Inferior parietal cortex (tissue), 1 donor: ENCODE results near the gene NEUROD1.
A peak's percentile ranks its signal among the peaks of the same experiment; 100 is the strongest.
"Not testable (repeated sequence)": the region's sequence is repeated elsewhere in the genome, so short reads cannot be mapped to it uniquely, and the experiment has no call there.

ENCODE experiments used
- DNase-seq: peaks from one replicate; pipeline ENCODE4 v3.0.0-alpha.2; 2016; ENCODE audit errors: extremely low spot score

NEUROD1 gene

DNA sequence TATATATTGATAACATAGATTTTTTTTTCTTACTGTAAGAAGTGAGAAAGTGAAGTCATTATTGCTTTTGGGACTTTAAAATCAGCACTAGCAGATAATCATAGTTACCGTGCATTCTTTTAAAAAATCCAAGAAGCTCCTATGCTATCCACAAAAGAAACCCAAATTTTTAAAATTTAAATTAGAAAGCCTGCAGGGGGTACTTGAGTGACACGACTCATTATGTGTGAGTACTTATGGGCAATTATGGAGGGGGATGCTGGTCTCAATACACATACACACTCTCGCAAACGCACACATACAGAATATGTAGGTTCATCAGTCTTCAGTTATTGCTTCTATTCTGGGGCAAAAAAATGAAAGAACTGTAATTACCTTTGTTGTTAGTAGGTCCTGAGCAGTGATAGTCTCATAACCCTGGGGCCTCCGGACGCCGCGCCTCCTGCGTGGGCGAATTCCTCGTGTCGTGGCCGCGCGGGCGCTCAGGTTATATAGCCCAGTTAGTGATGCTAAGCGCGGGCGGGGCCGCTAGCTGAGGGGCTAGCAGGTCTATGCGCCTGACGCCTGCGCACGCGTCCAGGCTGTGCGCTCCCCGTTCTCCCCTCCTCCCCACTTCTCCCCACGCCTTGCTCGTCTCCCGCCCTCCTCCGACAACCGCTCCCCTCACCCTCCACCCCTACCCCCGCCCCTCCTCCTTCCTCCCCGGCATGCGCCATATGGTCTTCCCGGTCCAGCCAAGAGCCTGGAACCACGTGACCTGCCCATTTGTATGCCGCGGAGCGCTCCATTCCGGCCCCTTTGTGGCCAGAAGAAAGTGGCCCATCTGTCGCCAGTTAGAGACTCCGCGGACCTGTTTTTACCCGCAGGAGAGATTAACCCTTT lies at the start of gene NEUROD1:
Gene NEUROD1, minus strand, starts transcription at position 463 of the 882 bp plus-strand sequence. CDS start 1,657 bp downstream, outside the sequence.
- DNase-seq: no peak

DNA sequence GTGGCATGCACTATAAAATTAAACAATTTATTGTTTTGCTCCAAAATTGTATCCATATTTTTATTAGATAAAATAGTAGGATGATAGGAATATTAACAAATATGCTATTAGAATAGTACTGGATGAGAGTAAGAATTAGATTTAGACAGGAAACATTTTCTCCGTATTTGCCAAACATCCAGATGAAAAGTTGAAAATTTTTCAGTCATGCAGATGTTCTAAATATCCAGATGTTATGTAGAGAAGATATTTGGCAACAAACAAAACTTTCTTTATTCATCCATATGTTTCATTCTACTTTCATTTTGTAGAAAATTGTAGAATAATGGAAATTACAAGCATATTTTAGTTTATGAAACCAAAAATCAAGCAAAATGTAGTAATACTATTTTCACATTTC lies 45.2 kb upstream of the NEUROD1 start:
- DNase-seq: no peak

DNA sequence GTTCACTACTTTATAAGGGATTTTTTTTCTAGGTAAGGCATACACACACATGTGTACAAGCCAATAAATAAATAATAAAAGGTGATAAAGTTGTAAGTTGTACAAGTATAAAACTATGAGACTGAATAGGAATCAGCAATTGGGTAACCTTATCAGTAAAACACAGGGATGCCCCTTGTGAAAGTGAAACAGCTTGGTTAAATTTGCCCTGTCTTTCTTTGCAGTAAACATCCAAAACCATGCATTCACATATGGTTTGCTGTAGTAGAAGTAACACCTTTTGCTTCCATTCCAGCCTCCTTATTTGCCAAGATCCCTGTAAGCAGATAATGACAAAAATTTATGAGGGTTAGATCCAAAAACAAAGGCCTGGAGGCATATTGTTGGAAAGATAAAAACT lies 44.3 kb upstream of the NEUROD1 start:
- no peak for DNase-seq

DNA sequence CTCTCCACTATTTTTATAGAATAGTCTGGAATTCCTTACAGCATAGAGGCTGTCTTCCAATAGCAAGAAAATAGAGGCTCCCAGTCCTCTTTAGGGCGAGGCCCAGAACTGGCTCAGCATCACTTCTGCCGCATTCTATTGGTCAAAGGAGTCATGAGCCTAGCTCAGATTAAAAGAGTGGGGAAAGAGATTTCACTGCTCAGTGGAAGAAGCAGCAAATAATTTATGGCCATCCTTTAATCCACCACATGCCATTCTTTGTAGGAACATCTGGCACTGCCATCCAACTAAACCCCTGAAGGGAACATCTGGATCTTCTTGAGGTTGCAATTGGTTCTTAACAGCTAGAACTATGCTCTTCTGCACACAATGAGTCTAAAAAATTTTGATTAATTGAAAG lies 43.4 kb upstream of the NEUROD1 start:
- DNase-seq: no peak

DNA sequence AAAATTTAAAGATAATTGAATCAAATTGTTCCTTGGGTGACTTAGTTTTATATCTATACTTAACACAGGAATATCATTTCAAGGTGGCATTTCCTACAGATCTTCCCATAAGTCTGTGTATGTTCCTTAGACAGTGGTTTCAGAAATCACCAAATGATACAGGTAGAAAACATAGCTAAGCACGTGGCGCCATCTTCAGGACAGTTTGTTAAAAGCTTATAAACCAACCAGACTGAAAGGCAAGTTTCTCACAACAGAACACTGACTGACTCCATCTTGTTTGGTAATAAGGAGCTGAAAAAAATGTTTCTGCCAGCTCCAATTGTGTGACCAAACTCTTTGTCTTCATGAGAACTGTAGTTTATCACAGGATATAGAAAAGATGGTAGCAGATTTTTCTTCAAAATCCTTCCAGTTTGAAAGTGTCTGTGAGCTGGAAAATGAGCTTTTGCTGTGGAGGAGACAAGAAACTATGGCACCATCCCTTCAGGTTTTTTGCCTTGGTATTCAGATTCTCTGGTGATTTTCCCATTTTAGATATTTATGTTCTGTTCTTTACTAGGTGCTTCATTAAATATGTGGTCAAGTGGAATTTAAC lies 34.8 kb upstream of the NEUROD1 start:
- DNase-seq: peak; percentile 96

DNA sequence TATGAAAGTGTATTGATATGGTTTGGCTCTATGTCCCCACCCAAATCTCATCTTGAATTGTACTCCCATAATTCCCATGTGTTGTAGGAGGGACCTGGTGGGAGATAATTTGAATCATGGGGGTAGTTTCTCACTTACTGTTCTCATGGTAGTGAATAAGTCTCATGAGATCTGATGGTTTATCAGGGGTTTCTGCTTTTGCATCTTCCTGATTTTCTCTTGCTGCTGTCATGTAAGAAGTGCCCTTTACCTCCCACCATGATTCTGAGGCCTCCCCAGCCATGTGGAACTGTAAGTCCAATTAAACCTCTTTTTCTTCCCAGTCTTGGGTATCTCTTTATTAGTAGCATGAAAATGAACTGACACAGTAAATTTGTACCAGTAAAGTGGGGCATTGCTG lies 30.7 kb upstream of the NEUROD1 start:
- DNase-seq: not testable (repeated sequence)

DNA sequence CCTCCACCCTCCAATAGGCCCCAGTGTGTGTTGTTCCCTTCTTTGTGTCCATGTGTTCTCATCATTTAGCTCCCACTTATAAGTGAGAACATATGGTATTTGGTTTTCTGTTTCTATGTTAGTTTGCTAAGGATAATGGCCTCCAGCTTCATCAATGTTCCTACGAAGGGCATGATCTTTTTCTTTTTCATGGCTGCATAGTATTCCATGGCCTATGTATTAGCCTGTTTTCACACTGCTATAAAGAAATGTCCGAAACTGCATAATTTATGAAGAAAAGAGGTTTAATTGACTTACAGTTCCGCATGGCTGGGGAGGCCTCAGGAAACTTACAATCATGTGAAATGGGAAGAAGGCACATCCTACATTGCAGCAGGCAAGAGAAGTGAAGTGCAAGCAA lies 22.2 kb upstream of the NEUROD1 start:
- not testable (repeated sequence) for DNase-seq

DNA sequence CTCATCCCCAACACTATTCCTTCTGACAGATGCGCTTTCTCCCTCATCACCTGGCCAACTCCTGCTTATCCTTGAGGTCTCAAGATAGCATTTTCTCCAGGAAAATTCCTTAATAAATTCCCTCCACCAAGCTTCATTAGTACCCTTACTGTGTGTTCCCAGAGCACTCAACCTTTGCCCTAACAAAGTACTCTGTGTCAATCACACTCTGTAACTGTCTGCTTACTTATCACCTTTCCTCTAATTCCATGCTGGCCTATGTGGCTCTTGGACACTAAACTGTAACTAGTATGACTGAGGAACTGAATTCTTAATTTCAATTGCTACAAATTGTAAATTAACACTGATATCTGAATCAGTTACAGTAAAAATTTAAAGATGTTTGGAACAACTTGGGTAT lies 17.9 kb upstream of the NEUROD1 start:
- no peak for DNase-seq

DNA sequence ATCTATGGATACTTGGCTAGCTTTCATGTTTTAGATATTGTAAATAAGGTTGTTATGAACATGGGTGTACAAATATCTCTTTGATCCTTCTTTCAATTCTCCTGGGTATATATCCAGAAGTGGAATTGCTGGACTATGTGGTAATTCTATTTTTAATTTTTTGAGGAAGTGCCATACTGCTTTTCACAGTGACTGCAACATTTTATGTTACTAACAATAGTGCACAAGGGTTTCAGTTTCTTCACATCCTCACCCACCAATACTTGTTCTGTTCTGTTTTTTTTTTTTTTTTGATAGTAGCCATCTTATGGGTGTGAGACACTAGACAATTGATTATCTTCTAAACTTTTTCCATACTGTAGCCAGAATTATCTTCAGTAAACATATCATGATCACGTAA lies 17.3 kb upstream of the NEUROD1 start:
- no peak for DNase-seq

DNA sequence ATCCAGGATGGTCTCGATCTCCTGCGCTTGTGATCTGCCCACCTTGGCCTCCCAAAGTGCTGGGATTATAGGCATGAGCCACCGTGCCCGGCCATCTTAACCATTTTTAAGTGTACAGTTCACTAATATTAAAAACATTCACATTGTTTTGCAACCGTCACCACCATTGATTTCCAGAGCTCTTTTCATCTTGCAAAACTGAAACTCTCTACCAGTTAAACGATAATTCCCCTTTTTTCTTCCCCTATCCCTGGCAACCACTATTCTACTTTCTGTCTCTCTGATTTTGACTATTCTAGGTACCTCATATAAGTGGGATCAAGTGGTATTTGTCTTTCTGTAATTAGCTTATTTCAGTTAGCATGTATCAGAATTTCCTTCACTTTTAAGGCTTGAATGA lies 16.8 kb upstream of the NEUROD1 start:
- no peak for DNase-seq

DNA sequence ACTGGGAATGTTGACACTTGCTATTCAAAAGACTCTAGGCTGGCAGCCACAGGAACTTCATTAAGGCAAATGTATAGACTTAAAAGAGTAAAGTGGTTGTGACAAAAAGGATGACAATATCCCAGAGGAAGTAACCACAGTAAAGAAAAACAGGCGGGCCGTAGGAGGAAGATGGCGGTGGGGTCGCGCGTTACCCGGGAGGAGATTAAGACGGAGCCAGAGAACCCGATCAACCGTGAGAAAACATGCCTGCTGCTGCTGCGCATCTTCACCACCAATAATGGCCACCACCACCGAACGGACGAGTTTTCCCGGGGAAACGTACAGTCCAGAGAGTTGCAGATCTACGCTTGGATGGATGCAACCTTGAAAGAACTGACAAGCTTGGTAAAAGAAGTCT lies 14.0 kb upstream of the NEUROD1 start:
- no peak for DNase-seq

DNA sequence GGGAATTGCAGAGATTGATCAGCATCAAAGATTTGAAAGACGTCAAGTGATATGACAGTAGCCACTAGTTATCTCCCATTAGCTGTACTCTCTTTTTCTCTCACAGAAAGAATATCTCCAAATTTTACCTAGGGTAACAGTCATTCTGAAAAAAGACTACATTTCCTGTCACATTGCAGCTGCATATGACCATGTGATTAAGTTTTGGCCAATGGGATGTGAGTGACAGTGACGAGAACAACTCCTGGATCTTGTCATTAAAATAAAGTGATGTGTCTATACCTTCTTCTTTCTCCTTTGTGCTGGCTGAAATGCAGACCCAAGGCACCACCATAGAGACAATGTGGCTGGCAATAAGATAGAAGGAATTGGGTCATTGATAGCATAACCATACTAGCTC lies 10.5 kb upstream of the NEUROD1 start:
- no peak for DNase-seq

DNA sequence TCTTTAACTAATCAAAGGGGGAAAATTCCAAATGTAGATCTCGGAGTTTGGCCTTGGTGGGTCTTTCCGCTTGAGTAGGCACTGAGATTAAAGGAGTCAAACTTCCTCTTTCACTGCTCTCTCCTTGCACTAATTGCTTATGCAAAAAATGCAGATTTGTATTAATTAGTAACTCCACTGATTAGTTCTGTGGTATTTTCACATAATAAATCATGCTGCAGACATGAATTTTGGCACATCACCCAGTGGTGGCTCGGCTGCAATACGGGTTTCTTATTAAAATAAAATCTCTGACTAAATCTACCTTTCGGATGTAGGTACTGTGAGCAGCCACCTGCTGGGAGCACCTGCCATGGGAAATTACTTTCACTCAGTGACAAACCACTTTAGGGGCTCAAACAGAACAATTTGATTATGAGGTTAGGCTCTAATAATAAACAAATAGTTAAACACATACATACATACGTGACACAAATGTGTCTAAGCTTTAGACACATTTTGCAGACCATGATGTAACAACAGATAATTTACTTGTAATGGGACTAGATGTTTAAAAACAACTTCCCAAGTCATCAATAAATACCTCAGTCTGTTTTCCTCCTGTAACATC lies 6.4 kb upstream of the NEUROD1 start:
- no peak for DNase-seq

DNA sequence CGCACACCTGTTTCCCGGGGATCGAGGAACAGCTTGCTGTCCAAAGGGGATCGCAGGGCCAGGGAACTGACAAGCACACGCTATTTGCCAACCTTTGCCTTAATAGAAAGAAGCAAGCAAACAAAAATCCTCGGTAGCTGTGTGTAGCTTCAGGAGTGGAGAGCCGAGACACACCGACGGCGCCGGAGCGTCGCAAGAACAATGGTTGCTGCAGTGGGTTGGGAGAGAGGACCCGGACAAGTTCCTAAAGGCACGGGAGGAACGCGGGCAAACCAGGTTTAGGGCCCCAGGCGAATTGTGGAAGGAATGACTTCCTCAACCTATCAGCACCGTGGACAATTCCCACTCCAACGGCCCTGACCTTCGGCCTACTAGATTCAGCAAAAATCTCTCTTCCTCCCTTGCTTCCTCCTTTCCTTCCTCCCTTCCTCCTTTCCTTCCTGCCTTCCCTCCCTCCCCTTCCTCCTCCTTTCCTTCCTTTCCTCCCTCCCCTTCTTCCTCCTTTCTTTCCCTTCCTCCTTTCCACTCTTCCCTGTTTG lies 4.9 kb upstream of the NEUROD1 start:
- DNase-seq: no peak

DNA sequence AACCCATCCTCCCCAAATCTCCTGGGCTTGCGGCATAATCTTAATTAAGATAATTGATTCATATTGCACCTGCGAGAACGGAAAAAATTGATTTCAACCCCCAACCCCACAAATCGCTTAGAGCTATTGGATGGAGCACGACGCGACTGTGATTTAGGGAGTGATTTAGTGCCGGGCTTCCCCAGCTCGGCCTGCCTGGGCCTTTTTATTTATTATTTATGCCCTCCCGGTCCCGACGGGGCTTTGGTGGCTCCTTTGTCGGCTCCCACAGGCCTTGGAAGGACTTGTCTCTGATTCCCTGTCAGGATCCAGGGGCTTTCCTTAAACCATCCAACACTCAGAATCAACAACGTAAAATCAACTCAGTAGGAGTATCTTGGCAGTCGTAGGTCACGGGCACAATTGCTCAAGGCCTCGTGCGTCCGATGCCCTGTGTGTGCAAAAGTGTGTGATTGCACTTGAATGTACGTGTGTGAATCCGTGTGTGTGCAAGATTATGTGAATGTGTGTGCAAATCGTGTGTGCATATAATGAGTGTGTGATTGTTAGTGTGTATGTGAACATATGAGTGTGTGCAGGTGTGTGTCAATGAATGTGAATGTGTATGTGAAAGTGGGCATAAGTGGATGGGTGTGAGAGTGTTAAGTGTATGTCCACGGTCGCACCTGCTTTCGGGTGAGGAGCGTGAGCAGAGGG lies 4.3 kb upstream of the NEUROD1 start:
- DNase-seq: no peak

DNA sequence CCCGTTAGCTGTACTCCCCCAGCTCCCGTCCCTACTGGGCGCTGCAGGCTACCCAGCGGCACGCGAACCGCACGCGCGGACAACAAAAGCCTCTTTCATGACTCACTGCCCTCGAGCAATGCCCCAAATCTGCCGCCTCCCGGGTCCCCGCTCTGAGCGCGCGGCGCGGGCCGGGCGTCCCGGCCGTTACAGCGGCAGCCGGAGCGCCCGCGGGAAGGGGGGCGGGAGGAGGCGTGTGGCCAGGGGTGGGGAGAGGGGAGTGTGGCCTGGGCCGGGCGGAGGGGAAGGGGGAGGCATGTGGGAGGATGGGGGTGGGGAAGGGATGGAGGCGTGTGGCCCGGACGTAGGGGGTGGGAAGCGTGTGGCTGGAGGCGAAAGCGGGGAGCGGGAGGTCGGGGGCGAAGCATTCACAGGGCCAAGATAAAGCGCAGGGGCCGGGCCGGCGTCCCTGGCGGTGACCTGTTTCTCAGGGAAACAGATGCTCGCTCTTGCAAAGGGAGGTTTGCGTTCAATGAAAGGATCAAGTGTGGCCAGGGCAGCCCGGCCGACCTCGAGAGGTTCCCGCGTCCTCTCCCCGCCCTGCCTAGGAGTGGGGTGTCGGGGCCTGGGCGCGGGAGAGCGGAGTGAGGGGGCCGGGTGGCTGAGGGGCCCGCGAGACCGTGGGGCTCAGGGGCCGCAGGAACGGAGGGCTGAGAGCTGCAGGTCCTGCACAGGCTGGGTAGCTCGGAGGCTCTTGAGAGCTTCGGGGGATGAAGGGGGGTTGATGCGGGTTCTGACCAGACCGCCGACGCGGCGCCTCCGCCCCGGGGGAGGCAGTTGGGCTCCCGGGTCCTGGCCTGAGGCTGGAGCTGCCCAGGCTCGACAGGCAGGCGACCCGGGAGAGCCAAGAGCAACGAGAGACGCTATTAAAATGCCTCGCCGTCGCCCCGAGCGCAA lies 3.5 kb upstream of the NEUROD1 start:
- no peak for DNase-seq

DNA sequence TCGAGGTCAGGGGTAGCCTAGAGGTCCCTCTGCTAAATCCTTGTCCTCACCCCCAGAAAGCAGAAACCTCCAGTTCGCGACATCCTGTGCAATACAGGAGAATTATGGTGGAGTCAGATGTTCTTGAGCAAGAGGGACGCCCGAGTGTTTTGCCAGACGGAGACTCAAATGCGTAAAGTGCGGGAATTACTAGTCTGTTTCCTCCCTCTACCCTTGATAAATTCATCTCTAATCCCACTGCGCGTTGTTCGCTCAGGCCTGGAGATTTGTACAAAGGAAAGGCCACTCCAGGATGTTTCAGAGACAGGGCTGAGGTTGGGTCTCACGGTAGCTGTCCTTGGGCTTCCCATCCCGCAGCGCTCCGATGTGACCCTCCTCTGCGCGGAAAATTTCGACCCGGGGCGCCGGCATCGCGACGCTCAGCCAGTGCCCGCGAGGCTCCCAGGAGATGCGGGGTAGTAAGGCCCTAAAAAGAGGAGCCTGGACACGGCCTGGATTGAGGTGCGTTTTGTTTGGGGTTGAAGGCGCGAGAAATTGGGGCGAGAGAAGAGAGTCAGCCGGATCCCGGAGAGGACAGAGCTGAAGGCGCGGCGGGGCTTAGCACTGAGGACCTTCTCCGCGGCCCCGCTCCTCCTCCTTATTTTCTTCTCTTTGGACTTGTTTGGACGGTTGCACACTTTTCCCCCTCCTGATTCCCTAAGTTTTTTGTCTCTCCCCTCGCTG lies 2.6 kb upstream of the NEUROD1 start:
- DNase-seq: no peak

DNA sequence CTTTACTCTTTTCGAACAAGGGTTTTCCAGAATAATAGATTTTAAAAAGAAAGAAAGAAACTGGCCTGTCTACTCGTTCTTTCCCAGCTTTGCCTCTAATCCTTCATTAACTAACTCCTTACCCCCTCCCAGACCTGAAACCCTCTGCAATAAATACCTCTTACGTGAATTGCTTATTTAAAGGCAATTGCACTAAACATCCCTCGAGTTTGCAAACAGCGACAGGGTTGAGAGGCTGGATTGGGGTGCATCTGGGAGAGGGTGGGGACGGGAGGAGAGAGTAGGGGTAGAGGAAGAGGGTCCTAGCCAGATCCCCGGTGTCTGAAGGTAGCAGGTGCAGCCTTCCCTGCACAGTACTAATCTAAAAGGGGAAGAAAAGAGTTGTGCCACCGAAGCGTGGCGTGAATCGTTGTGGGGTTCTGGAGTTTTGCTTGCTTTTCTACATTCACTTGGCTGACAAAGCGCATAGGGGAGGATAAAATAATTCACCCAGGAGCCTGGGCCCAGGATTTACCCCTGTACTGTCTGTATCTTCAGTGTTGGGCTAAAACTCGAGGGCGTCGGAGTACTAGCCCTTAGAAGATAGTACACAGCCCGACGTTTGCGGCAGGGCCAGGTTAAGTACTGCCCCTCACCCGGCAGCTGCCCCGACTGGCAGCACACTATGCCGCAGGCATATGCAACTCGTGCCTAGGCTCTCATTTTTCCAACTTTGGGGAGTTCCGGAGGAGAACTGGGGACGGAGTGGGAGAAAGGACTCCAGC lies 1.9 kb upstream of the NEUROD1 start:
- DNase-seq: no peak
